ENCODE data around the gene ZNF398. TPM values are rescaled to one million over a fixed set of nuclear protein-coding genes. Genes with fewer than 3 reads are reported as not detected.
"Not testable (repeated sequence)": the region's sequence is repeated elsewhere in the genome, so short reads cannot be mapped to it uniquely, and the experiment has no call there.

The ZNF398 gene
- total RNA-seq, 2 donors from 2014 or later: 17.2 to 19.7 TPM

- Mint-ChIP-seq H3K27ac (no peak overlapping the region), H3K36me3 (ENCODE audit: low read depth) (peaks cover 3% of the 10 kb centered on the region), H3K4me3 (no peak overlapping the region), H3K4me1 (peaks cover 3% of the 10 kb centered on the region), H3K27me3 (no peaks in the 10 kb centered on the region)
- DNase-seq (no peak), ATAC-seq (no peak)
- no peaks in the 10 kb centered on the region for H3K9me3 ChIP-seq (ENCODE audit: control insufficient read depth, low read length, poor library complexity, severe bottlenecking)
These were observed 66.9 kb downstream of the ZNF398 start for GRCh38 chr7:149214020-149214720.

- Mint-ChIP-seq H3K27me3 (no peaks in the 10 kb centered on the region), H3K4me3 (no peak overlapping the region), H3K4me1 (peaks cover 2% of the 10 kb centered on the region), H3K36me3 (ENCODE audit: low read depth) (peaks cover 3% of the 10 kb centered on the region), H3K27ac (no peak overlapping the region)
- no peaks in the 10 kb centered on the region for H3K9me3 ChIP-seq (ENCODE audit: control insufficient read depth, low read length, poor library complexity, severe bottlenecking)
- DNase-seq (no peak), ATAC-seq (no peak)
These were observed 69.1 kb downstream of the ZNF398 start for GRCh38 chr7:149216402-149216801.

- Mint-ChIP-seq H3K4me3 (no peak overlapping the region), H3K27ac (no peak overlapping the region), H3K36me3 (ENCODE audit: low read depth) (peaks cover 5% of the 10 kb centered on the region), H3K4me1 (peaks cover 6% of the 10 kb centered on the region), H3K27me3 (no peaks in the 10 kb centered on the region)
- DNase-seq: no peak
- ATAC-seq: no peak
- no peaks in the 10 kb centered on the region for H3K9me3 ChIP-seq (ENCODE audit: control insufficient read depth, low read length, poor library complexity, severe bottlenecking)
These were observed 70.3 kb downstream of the ZNF398 start for GRCh38 chr7:149217570-149217969.

GRCh38 chr7:149218469-149219420, 71.5 kb downstream of the ZNF398 start:
- H3K4me3 Mint-ChIP-seq: no peak overlapping the region
- H3K36me3 Mint-ChIP-seq (ENCODE audit: low read depth): peaks cover 5% of the 10 kb centered on the region
- peaks cover 6% of the 10 kb centered on the region for H3K4me1 Mint-ChIP-seq
- no peak overlapping the region for H3K27ac Mint-ChIP-seq
- ATAC-seq (no peak), DNase-seq (no peak)
- H3K27me3 Mint-ChIP-seq: no peaks in the 10 kb centered on the region
- no peaks in the 10 kb centered on the region for H3K9me3 ChIP-seq (ENCODE audit: control insufficient read depth, low read length, poor library complexity, severe bottlenecking)

- Mint-ChIP-seq H3K36me3 (ENCODE audit: low read depth) (peaks cover 2% of the 10 kb centered on the region), H3K4me3 (no peak overlapping the region), H3K4me1 (peaks cover 6% of the 10 kb centered on the region), H3K27me3 (no peaks in the 10 kb centered on the region), H3K27ac (peak overlapping the region; percentile 21)
- no peak for ATAC-seq
- no peak for DNase-seq
- no peaks in the 10 kb centered on the region for H3K9me3 ChIP-seq (ENCODE audit: control insufficient read depth, low read length, poor library complexity, severe bottlenecking)
These were observed 73.3 kb downstream of the ZNF398 start for GRCh38 chr7:149220534-149220933.

GRCh38 chr7:149223176-149223575, 75.9 kb downstream of the ZNF398 start:
- Mint-ChIP-seq H3K27me3 (no peaks in the 10 kb centered on the region), H3K4me3 (no peak overlapping the region), H3K27ac (no peak overlapping the region), H3K4me1 (peaks cover 9% of the 10 kb centered on the region), H3K36me3 (ENCODE audit: low read depth) (peaks cover 2% of the 10 kb centered on the region)
- H3K9me3 ChIP-seq (ENCODE audit: control insufficient read depth, low read length, poor library complexity, severe bottlenecking): no peaks in the 10 kb centered on the region
- no peak for DNase-seq
- ATAC-seq: no peak

- Mint-ChIP-seq H3K4me3 (no peak overlapping the region), H3K36me3 (ENCODE audit: low read depth) (peaks cover 2% of the 10 kb centered on the region), H3K27me3 (no peaks in the 10 kb centered on the region), H3K27ac (no peak overlapping the region), H3K4me1 (peaks cover 9% of the 10 kb centered on the region)
- H3K9me3 ChIP-seq (ENCODE audit: control insufficient read depth, low read length, poor library complexity, severe bottlenecking): no peaks in the 10 kb centered on the region
- ATAC-seq: no peak
- DNase-seq: no peak
These were observed 76.5 kb downstream of the ZNF398 start for GRCh38 chr7:149223761-149224160.

- peaks cover 13% of the 10 kb centered on the region for H3K4me1 Mint-ChIP-seq
- DNase-seq: no peak
- H3K27ac Mint-ChIP-seq: no peak overlapping the region
- peaks cover 2% of the 10 kb centered on the region for H3K36me3 Mint-ChIP-seq (ENCODE audit: low read depth)
- no peak overlapping the region for H3K4me3 Mint-ChIP-seq
- H3K9me3 ChIP-seq (ENCODE audit: control insufficient read depth, low read length, poor library complexity, severe bottlenecking): no peaks in the 10 kb centered on the region
- no peak for ATAC-seq
- H3K27me3 Mint-ChIP-seq: peaks cover 2% of the 10 kb centered on the region
These were observed 77.1 kb downstream of the ZNF398 start for GRCh38 chr7:149224352-149224751.

- peaks cover 5% of the 10 kb centered on the region for H3K27me3 Mint-ChIP-seq
- ATAC-seq (no peak), DNase-seq (no peak)
- peak overlapping the region; percentile 52 for H3K4me3 Mint-ChIP-seq
- H3K4me1 Mint-ChIP-seq: peaks cover 11% of the 10 kb centered on the region
- no peak overlapping the region for H3K27ac Mint-ChIP-seq
- no peaks in the 10 kb centered on the region for H3K9me3 ChIP-seq (ENCODE audit: control insufficient read depth, low read length, poor library complexity, severe bottlenecking)
- H3K36me3 Mint-ChIP-seq (ENCODE audit: low read depth): peaks cover 2% of the 10 kb centered on the region
These were observed 77.9 kb downstream of the ZNF398 start for GRCh38 chr7:149225106-149225505.

- no peaks in the 10 kb centered on the region for H3K9me3 ChIP-seq (ENCODE audit: control insufficient read depth, low read length, poor library complexity, severe bottlenecking)
- H3K27ac Mint-ChIP-seq: no peak overlapping the region
- peaks cover 11% of the 10 kb centered on the region for H3K4me1 Mint-ChIP-seq
- no peak for ATAC-seq
- peaks cover 5% of the 10 kb centered on the region for H3K27me3 Mint-ChIP-seq
- DNase-seq: no peak
- H3K4me3 Mint-ChIP-seq: no peak overlapping the region
- H3K36me3 Mint-ChIP-seq (ENCODE audit: low read depth): peaks cover 2% of the 10 kb centered on the region
These were observed 78.4 kb downstream of the ZNF398 start for GRCh38 chr7:149225656-149226055.

- not testable (repeated sequence) for H3K36me3 Mint-ChIP-seq (ENCODE audit: low read depth); H3K27ac Mint-ChIP-seq; ATAC-seq; H3K9me3 ChIP-seq (ENCODE audit: control insufficient read depth, low read length, poor library complexity, severe bottlenecking); DNase-seq; H3K4me3 Mint-ChIP-seq; H3K27me3 Mint-ChIP-seq
- H3K4me1 Mint-ChIP-seq: peaks cover 11% of the 10 kb centered on the region
These were observed 79.1 kb downstream of the ZNF398 start for GRCh38 chr7:149226366-149226765.

GRCh38 chr7:149226840-149227494, 79.7 kb downstream of the ZNF398 start:
- DNase-seq: no peak
- Mint-ChIP-seq H3K27me3 (peaks cover 5% of the 10 kb centered on the region), H3K4me3 (no peak overlapping the region), H3K27ac (no peak overlapping the region), H3K4me1 (peaks cover 7% of the 10 kb centered on the region), H3K36me3 (ENCODE audit: low read depth) (no peaks in the 10 kb centered on the region)
- H3K9me3 ChIP-seq (ENCODE audit: control insufficient read depth, low read length, poor library complexity, severe bottlenecking): no peaks in the 10 kb centered on the region
- ATAC-seq: no peak

GRCh38 chr7:149228831-149229471, 81.7 kb downstream of the ZNF398 start:
- H3K27me3 Mint-ChIP-seq: peaks cover 16% of the 10 kb centered on the region
- no peaks in the 10 kb centered on the region for H3K9me3 ChIP-seq (ENCODE audit: control insufficient read depth, low read length, poor library complexity, severe bottlenecking)
- H3K4me1 Mint-ChIP-seq: peaks cover 7% of the 10 kb centered on the region
- DNase-seq (no peak), ATAC-seq (no peak)
- no peaks in the 10 kb centered on the region for H3K36me3 Mint-ChIP-seq (ENCODE audit: low read depth)
- H3K4me3 Mint-ChIP-seq: no peak overlapping the region
- H3K27ac Mint-ChIP-seq: peak overlapping the region; percentile 59

Measured in T-helper 17 cell (primary cell).